ENCODE results near the gene KCNS1. TPM values are rescaled to one million over a fixed set of nuclear protein-coding genes. Genes with fewer than 3 reads are reported as not detected.

KCNS1 gene
- total and polyA plus RNA-seq, 2 of the 8 experiments (the other 6 are each of a cell fraction or from before 2014, with no cell fraction given) = 1.4 to 1.8 TPM

DNA sequence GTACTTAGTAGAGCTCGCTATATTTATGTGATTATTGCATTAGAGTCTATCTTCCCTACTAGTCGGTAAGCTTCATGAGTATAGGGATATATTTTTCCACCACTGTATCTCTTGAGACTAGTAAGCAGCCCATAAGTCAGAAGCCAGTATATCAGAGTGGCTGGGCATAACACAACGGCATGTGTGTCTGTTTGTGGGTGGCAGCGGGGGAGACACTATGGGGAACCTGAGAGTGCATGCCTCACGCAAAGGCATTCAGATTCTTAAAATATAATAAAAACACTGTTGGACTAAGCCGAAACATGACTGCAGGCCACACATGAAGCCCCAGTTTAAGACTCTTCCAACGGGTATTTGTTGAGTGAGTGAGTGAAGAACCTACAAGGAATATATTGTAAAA lies 8.0 kb downstream of the KCNS1 start (continued):
- TF ChIP-seq RNF2 (IDR thresholded peaks at IDR 0.05; ENCODE audit: borderline replicate concordance, low read depth, low read length, missing control alignments, poor library complexity, severe bottlenecking) (no peak), NRF1 (IDR thresholded peaks at IDR 0.05; ENCODE audit: low read depth, low read length) (no peak), GTF2F1 (IDR thresholded peaks at IDR 0.05; ENCODE audit: borderline replicate concordance, low read depth, low read length) (no peak), POLR2AphosphoS5 (IDR thresholded peaks at IDR 0.05; ENCODE audit: low read depth, low read length) (no peak), KDM1A (IDR thresholded peaks at IDR 0.05; ENCODE audit: borderline replicate concordance, low read length) (no peak), JUND (IDR thresholded peaks at IDR 0.05; ENCODE audit: low read length) (no peak)
